ENCODE results near the gene PLCXD1. TPM values are rescaled to one million over a fixed set of nuclear protein-coding genes. Genes with fewer than 3 reads are reported as not detected.
"Not testable (repeated sequence)": the region's sequence is repeated elsewhere in the genome, so short reads cannot be mapped to it uniquely, and the experiment has no call there.

The PLCXD1 gene
- total and polyA plus RNA-seq, 9 of the 15 experiments (the other 6 are each of a cell fraction or from before 2014, with no cell fraction given), result 6.0 to 60.2 (median 39.5) TPM

DNA sequence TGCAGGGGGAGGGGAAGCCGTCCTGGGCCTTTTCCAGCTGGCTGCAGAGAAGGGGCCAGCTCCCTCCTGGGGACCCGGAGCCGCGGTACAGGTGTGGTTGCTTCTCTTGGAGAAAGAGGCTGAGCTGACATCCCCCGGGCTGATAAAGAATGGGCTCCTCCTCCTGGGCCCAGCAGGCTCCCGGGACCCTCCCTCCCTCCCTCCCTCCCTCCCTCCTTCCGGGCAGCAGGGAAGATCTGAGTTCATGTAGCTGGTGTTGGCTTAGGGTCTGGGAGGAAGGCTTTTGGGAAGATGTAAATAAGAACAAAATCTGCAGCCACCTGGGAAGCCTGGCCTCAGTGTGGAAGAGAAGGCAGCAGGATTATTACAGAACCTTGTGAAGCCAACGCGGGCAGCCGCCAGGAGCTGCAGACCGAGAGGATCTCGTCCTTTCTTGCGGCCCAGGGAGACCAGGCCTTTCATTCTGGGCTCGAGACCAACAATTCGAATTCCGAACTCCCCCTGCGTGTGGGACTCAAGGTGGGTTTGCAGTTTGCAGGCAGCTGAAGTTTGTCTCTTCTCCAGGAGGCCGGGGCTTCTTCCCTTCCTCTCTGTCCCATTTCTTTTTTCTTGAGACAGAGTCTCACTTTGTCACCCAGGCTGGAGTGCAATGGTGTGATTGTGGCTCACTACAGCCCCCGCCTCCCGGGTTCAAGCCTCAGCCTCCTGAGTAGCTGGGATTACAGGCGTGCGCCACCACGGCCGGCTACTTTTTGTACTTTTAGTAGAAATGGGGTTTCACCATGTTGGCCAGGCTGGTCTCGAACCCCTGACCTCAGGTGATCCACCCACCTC, at the start of gene PLCXD1 (continued):
- TF ChIP-seq, protein P1, sequence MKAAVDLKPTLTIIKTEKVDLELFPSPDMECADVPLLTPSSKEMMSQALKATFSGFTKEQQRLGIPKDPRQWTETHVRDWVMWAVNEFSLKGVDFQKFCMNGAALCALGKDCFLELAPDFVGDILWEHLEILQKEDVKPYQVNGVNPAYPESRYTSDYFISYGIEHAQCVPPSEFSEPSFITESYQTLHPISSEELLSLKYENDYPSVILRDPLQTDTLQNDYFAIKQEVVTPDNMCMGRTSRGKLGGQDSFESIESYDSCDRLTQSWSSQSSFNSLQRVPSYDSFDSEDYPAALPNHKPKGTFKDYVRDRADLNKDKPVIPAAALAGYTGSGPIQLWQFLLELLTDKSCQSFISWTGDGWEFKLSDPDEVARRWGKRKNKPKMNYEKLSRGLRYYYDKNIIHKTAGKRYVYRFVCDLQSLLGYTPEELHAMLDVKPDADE (conservative IDR thresholded peaks at IDR 0.05; ENCODE audit: control insufficient read depth, low read depth, low read length), result no peak
- TF ChIP-seq ILK (tag; IDR thresholded peaks at IDR 0.05; ENCODE audit: borderline replicate concordance, low read depth), result no peak
- no peak for TF ChIP-seq MAFK (IDR thresholded peaks at IDR 0.05; ENCODE audit: low read length)
- TF ChIP-seq MAZ (CRISPR knock-in tag; conservative IDR thresholded peaks at IDR 0.05 in 1 of 2, IDR thresholded peaks at IDR 0.05 in 1 of 2), result 0 out of 4 replicates have a peak, but pooled peaks of 1 of the 2 experiments have one; percentile 24
- peak; percentile 85; the same call in 1 of the 2 replicates for TF ChIP-seq ZBTB7A (IDR thresholded peaks at IDR 0.05; ENCODE audit: borderline replicate concordance, control insufficient read depth, low read depth, low read length)
- TF ChIP-seq RBFOX2 (IDR thresholded peaks at IDR 0.05; ENCODE audit: low read depth, low read length), result peak; percentile 59

DNA sequence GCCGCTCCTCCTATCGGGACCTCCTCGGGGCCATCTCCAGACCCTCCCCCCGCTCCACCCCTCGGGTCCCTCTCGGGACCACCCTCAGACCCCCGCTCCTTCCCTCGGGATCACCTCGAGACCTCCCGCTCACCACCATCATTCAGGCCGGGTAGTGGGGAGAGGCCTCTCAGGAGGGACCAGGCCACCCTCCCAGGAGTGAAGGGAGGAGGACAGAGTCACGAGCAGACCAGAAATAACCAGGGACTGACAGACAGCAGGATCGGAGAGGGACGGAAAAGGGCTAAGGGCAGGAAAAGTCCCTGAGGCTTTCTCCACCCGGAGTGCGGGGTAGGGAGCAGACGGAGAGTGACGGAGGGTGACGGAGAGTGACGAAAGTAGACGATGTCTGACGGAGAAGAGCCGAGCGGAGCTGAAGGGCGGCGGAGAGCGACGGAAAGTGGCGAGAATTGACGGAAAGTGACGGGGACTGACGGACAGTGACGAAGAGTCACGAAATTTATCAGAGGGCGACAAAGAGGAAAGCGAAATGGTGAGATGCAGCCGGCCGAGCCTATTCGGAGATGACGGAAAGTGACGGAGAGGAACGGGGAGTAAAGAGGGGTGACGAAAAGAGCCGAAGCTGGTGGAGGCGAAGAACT, 49.4 kb upstream of the PLCXD1 start:
- intact Hi-C loops (cut with micrococcal nuclease); H3K27ac ChIP-seq (ENCODE audit: extremely low read depth, low read depth, low read length); H3K4me1 ChIP-seq (replicated peaks in 1 of 2; ENCODE audit: control insufficient read depth in 2 of 2, insufficient read depth in 2 of 2, low read length in 2 of 2); in situ Hi-C loops (cut with MboI); H3K27me3 ChIP-seq (ENCODE audit: control insufficient read depth in 2 of 2, insufficient read depth in 2 of 2, low read length in 2 of 2); H3K79me2 ChIP-seq (ENCODE audit: control insufficient read depth, insufficient read depth, low read length); DNase-seq (ENCODE audit: extremely low read depth in 1 of 4, low spot score in 3 of 4); H2AFZ ChIP-seq (ENCODE audit: low read depth, low read length); H3K4me2 ChIP-seq (ENCODE audit: insufficient read depth, low read length); H3K4me3 ChIP-seq; H3K9ac ChIP-seq (ENCODE audit: insufficient read depth in 1 of 2, low read depth in 2 of 2, low read length in 2 of 2); H3K9me1 ChIP-seq (ENCODE audit: control insufficient read depth, insufficient read depth, low read length); CTCF ChIA-PET (ENCODE audit: low intra/inter-chr PET ratio); H3K36me3 ChIP-seq (ENCODE audit: control insufficient read depth, insufficient read depth, low read length); POLR2A ChIA-PET; BruUV-seq (replicated peaks); H3K9me3 ChIP-seq (replicated peaks; ENCODE audit: control insufficient read depth, insufficient read depth, low read depth, low read length); H4K20me1 ChIP-seq (replicated peaks; ENCODE audit: control insufficient read depth, insufficient read depth, low read length): not testable (repeated sequence)
- ATAC-seq, result peak; percentile 94
- no CpG with 5 or more reads among the region's 45 CpGs for WGBS (ENCODE audit: insufficient coverage, low coverage, missing lambda C conversion rate)
- peak; percentile 92 for FAIRE-seq

DNA sequence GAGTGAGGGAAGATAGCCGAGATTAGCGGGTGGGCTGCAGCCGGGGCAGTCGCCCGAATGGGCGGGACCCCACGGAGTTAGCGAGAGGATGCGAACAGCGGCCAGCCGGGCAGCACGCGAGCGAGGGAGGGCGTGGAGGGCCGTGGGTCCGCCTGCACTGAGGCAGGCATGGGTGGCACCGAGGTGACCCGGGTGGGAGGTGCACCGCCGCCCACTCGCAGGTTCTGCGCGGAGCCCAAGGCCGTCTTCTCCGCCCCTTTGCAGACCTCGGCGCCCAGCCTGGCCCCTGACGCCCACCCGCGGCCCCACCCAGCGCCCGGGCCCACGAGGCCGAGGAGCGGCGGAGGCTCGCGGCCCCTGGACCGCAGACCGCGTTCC, 48.9 kb upstream of the PLCXD1 start:
- H3K36me3 ChIP-seq (ENCODE audit: control insufficient read depth, insufficient read depth, low read length); H3K79me2 ChIP-seq (ENCODE audit: control insufficient read depth, insufficient read depth, low read length); FAIRE-seq; H3K27ac ChIP-seq (ENCODE audit: extremely low read depth, low read depth, low read length); POLR2A ChIA-PET; BruUV-seq (replicated peaks); H3K9me3 ChIP-seq (replicated peaks; ENCODE audit: control insufficient read depth, insufficient read depth, low read depth, low read length); CTCF ChIA-PET (ENCODE audit: low intra/inter-chr PET ratio); DNase-seq (ENCODE audit: extremely low read depth in 1 of 4, low spot score in 3 of 4); H3K4me3 ChIP-seq; H3K9ac ChIP-seq (ENCODE audit: insufficient read depth in 1 of 2, low read depth in 2 of 2, low read length in 2 of 2); ATAC-seq; H3K9me1 ChIP-seq (ENCODE audit: control insufficient read depth, insufficient read depth, low read length); H3K4me2 ChIP-seq (ENCODE audit: insufficient read depth, low read length); intact Hi-C loops (cut with micrococcal nuclease); H2AFZ ChIP-seq (ENCODE audit: low read depth, low read length); H3K4me1 ChIP-seq (replicated peaks in 1 of 2; ENCODE audit: control insufficient read depth in 2 of 2, insufficient read depth in 2 of 2, low read length in 2 of 2); in situ Hi-C loops (cut with MboI); H4K20me1 ChIP-seq (replicated peaks; ENCODE audit: control insufficient read depth, insufficient read depth, low read length); H3K27me3 ChIP-seq (ENCODE audit: control insufficient read depth in 2 of 2, insufficient read depth in 2 of 2, low read length in 2 of 2): not testable (repeated sequence)
- WGBS (ENCODE audit: insufficient coverage, low coverage, missing lambda C conversion rate), result no CpG with 5 or more reads among the region's 42 CpGs
